GM19324 (cell line): ENCODE results near the gene TIMM23B.
"Not testable (repeated sequence)": the region's sequence is repeated elsewhere in the genome, so short reads cannot be mapped to it uniquely, and the experiment has no call there.

Source experiments
- ATAC-seq: cut with Tn5 transposase; IDR thresholded peaks from one replicate; pipeline ENCODE4 v1.9.1; 2021; ENCODE audit warnings: mild to moderate bottlenecking, moderate library complexity; ENCODE audit not compliant: unreplicated experiment, low FRiP score

Gene TIMM23B, protein sequence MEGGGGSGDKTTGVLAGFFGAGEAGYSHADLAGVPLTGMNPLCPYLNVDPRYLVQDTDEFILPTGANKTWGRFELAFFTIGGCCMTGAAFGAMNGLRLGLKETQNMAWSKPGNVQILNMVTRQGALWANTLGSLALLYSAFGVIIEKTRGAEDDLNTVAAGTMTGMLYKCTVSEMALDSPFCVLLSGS

DNA sequence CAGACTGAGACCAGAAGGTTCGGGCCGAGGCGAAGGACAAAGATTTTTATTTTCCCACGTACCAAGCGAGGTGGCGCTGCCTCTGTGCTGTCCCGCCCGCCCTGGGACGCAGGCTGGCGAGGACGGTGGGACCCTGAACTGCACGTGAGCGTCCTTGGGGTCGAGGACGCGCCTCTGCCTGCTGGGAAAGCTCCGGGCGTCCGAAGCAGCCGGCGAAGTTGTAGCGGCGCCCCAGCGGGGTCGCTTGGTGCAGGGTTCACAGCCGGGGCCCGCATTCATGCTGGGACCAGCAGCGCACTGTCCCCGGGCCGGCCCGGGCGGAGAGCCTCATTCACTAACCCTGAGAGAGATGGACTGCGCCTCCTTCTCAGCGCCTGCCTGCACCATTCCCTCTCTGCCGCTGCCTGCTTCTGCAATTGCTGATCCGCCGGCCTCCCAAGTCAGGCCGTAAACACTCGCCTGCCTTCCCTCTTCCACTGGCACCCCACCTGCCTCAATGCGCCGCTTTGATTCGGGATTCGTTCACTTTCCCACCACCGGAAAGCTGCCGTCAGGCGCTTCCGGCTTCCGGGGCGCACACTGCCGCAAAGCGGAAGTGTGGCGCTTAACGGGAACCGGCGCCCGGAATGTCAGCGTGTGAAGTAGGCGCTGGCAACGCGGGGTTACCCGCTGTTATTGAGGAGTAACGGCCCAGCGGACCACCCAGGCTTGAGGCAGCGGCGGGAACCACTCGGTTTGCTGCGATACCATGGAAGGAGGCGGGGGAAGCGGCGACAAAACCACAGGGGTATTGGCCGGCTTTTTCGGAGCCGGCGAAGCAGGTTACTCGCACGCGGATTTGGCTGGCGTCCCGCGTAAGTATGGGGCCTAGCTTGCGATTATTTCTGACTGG is at the start of gene TIMM23B, which contains the start of gene PARG:
Gene TIMM23B (plus strand): TSS at position 607 of the 892 bp plus-strand sequence. CDS start 142 bp downstream, at position 749.
Gene PARG (minus strand): TSS at position 581 of the 892 bp plus-strand sequence. CDS start 302 bp downstream, at position 279.
- peak; percentile 82 for ATAC-seq

DNA sequence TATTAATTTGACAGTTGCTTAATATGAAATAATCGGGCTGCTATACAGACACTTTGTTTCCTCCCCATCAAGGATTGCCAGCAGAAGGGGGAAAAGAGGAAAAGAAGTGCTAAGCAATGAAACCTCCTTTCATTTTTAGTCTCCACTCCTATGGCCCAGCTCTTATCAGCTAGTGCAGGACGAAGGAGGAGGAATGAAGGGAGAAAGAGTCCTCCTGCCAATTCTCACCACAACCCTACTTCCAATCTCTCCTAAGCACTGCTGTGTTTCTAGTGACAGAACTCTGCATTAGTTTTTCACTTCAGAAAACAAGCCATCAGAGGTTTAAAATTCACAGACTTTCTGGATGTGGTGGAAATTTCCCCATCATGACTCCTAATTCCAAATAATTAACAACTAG is 41.9 kb upstream of the TIMM23B start:
- not testable (repeated sequence) for ATAC-seq

DNA sequence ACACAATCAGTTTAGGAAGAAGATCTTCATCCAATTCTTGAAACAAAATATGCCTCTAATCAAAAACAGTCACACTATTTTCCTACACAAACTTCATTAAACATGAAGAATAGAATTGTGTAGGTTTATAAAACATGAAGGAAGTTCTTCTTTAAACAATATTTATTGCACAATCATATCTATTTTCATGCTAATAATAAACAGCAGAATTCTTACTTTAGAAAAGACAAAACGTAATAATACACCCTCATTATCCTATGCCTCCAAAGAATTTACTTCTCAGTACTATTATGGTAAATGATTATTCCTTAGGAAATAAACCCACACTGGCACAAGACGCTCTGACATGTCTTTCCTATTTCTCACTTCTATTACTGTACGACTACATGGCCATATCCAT is 41.4 kb upstream of the TIMM23B start:
- not testable (repeated sequence) for ATAC-seq

DNA sequence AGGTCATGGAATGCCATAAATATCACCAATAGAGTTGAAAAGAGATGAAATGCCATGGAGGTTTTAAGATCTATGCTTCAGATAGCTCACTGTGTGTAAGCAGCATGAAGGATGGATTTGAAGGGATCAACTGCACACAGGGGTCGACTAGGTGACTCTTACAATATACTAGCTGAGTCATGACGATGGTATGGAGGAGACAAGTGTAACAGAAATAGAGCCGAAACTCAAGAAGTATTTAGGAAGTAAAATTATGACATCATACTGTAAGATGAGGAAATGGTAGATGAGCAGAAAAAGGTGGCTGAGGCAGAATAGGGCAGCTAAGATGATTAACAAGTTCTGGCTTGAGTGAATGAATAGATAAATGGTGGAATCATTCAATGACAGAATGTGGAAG is 38.0 kb upstream of the TIMM23B start:
- ATAC-seq = not testable (repeated sequence)

DNA sequence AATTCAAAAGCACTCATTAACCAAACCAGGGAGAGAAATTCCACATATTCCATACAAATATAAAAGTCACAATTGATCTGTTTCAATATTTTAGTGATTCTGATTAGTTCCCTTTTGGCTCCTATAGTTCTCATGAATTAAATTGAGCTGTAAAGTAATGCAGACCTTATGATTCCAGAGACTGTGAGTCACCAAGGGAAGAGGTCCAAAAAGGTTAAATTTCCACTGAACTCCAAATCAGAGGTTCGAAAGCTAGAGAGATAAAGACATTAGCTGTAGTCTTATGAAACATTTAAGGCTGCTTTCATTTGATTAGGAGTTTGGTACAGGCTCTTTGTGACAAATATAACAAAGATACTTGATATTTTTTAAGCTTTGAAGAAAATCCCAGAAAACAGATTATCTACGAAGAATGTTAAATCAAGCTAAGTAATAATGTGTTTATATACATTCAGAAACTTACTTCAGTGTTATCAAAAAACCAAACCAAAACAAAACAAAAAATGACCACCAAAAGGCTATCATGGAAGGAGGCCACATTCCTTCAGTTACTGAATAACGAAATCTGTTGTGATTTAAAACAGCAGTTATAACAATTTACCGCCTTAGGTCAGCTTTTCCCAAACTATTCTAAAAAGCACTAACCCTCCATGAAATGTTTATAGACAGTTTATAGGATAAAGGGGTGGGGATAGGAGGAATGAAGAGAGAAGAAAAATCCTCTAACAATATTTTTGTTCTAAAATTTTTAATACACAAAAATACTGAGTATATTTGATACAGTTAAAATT is 33.4 kb upstream of the TIMM23B start:
- not testable (repeated sequence) for ATAC-seq

DNA sequence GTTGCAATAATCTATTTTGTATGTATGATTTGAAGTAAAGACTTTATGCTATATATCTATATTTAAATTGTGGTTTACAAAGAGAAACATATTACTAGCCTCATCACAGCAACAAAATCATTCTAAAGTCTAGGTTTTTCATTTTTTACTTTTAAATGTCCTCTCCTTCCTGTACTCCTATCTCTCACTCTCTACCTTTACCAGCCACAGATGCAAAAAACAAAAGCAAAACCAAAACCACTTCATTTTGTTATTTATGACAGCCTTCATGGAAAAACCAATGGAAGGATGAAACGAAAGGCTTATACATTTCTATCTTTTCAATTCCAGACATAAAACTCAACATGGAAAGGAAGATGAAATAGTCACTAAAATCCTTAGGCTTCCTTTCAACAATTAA is 31.6 kb upstream of the TIMM23B start:
- not testable (repeated sequence) for ATAC-seq

DNA sequence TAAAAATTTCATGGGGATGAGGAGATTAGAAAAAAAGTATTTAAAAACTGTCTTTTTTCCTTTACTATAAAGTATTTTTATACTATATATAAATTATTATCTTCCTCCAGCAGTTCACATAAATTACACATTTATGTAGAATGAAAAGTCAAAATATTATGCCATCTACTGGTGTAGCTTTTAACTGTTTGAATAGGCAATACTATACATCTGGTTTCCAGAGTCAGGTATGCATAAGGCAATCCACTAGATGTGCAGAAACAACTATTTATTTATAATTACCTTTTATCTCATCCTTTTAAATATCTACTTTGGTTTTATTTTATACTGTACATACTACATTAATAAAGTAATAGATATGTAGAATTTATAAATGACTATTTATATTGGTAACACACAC is 25.4 kb upstream of the TIMM23B start:
- ATAC-seq = not testable (repeated sequence)

DNA sequence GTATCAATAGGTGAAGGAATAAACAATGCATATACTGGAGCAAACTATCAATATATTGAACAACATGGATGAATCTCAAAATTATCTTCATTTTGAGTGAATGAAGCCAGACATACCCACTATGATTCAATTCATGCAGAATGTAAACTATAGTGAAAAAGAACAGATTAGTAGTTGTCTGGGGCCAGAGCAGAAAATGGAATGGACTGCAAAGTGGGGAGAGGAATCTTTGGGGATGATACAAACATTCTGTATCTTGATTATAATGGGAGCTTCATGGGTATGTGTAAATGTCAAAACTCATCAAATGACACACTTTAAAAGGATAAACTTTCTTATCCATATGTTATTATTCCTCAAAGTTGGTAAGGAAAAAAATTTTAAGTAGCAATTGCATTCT is 23.9 kb upstream of the TIMM23B start:
- not testable (repeated sequence) for ATAC-seq

DNA sequence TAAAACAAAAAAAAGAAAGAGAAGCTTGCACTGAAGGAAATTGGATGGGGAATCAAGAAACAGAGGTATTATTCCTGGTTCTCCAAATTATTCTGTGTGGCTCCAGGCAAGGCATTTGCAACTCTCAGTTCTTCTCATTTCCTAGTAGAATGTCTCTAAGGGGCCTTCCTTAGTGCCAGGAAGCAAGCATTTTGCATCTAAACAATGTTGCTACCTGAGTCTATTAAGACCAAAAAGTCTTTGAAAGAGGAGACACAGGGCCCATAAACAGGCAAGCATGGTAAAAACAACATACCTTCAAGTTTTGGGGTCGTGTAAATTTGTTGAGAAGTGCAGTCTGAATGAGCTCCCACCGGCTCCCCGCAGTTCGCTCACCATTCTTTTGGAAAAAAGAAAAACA is 19.8 kb upstream of the TIMM23B start:
- not testable (repeated sequence) for ATAC-seq

DNA sequence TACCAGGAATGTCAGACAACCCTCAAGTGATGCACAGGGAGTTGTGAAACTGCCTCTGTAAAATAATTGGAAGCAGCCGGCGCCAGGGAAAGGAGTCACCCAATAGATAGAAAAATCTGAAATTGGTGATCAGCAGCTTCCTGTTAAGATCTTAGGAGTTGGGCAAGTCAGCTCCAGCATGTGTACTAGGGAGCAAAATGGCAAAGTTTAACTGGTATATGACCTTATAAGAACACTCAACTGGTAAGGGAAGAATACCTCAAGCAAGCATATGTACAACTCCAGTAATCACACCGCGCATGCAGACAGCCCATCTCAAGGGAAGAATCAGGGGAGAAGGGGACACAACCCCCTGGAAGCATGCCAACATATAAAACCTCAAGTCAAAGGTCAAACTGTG is 18.3 kb upstream of the TIMM23B start:
- not testable (repeated sequence) for ATAC-seq

DNA sequence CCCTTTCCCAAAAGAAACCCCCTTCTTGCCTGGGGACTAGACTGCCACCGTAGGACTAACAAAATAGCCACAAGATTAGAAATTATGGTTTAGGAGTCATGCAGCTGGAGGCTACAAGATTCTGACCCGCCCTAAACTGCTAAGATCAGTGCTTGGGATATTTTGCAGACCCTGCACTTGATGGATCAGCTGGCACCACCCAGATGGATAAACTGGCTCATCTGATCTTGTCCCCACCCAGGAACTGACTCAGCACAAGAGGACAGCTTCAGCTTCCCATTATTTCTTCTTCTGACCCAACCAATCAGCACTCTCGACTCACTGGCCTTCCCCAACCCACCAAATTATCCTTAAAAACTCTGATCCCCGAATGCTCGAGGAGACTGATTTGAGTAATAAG is 10.6 kb upstream of the TIMM23B start:
- ATAC-seq = not testable (repeated sequence)

DNA sequence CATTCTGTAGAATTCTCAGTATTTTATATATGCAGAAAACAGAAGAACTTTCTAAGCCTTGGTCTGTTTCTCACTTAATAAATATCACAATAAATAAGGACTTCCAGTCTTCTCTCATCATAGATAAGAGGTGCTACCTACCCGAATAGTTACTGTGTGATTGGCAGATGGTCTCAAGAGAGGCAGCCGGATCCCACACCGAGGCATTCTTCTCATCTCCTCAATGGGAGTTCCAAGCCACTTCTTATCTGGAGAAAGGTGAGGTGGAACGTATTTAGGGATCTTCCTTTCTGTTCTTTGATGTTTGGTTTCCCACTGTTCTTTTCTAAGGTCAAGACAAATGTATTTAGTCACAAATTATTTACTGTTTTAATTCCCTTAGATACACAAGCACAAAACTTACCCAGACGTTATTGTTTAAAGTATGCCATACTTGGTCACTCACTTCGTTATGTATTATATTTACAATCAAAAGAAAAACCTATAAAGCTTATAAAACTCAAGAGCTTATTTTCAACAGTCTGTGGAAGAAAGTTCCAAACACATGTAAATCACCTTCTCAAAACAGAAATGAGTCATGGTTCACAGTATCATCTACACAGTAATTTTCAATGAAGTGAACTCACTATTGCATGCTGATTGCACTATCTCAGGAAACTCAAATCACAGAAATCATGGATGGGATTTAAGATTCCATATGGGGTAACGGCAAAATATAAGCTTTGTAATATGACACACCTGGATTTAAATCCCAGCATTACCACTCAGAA is 9.7 kb upstream of the TIMM23B start:
- not testable (repeated sequence) for ATAC-seq

DNA sequence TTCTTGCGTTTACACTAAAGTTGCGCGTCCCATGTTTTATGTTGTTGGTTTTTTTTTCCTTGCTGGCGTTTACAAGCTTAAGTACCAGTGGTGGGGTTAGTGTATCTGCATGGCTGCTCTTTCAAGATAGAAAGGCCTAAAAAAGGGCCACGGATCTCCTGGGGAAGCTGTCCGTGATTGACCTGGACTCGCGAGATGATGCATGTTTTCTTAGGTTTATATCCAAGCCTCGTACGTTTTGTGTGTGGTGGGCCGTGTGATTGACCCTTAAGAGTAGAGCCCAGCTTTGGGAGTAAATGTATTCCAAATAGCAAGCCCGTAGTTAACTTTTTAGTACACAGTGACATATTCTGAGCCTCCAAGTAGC is 469 bp downstream of the TIMM23B start:
- ATAC-seq = not testable (repeated sequence)

DNA sequence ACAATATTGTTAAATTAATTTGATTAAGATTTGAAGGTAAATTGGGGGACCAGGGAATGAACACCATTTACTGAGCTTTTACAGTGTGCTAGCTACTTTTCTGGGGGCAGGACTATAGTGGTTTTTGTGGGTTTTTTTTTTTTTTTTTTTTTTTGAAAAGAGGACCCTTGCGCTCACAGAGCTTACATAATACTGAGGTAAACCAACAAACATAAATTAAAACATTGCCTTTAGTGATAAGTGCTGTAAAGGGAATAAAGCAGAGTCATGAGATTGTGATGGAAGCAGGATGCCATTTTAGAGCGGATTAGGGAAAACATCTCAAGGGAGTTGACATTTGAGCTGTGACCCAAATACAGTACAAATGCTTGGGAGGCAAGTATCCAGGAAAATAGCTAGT is 1.8 kb downstream of the TIMM23B start:
- not testable (repeated sequence) for ATAC-seq

DNA sequence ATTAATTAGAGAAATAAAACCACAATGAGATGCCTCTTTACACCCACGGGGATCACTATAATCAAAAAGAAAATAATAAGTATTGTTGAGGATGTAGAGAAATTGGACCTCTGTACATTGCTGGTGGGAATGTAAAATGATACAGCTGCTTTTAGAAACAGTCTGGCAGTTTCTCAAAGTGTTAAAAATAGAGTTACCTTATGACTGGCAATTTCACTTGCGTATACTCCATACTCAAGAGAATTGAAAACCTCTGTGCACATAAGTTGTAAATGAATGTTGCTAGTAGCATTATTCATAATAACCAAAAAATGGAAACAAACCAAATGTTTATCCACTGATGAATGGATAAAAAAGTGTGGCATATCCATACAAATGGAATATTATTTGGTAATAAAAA is 6.3 kb downstream of the TIMM23B start:
- not testable (repeated sequence) for ATAC-seq

DNA sequence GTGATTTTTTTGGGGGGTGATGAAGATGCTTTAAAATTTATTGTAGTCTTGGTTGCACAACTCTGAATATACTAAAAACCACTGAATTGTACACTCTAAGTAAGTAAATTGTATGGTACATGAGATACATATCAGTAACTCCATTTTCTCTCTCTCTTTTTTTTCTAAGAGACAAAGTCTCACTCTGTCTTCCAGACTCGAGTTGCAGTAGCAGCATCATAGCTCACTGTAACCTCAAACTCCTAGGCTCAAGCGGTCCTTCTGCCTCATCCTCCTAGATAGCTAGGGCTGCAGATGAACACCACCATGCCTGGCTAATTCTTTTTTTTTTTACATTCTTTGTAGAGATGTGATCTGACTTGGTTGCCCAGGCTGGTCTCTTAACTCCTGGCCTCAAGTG is 6.9 kb downstream of the TIMM23B start:
- not testable (repeated sequence) for ATAC-seq

DNA sequence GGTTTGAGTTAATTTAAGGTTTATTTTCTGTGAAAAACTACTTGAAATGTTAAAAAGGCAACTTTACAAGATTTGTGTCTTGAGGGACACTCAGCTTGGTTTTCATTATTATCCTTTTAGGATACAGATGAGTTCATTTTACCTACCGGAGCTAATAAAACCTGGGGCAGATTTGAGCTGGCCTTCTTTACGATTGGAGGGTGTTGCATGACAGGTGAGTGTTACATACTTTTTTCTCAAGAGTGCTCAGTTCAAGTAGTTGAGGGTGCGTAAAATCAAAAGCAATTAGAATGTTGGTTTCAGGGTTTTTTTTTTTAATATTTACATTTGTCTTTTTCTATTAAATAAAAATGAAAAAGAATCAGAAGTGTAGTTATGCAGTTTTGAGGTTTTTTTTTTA is 10.2 kb downstream of the TIMM23B start:
- ATAC-seq = not testable (repeated sequence)

DNA sequence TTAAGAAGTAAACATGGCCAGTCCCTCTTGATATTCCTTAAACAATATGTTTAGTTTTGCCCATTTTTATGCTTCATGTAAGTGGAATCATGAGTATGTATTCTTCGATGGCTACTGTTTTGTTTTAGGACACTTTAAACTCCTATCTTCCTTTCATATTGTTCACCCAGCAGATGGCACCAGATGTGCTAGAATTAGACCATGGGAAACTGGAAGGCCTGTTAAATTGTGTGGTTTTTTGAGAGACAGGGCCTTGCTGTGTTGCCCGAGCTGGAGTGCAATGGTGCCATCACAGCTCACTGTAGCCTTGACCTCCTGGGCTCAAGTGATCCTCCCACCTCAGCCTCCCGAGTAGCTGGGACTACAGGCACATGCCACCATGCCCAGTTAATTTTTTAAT is 11.3 kb downstream of the TIMM23B start:
- ATAC-seq = not testable (repeated sequence)

DNA sequence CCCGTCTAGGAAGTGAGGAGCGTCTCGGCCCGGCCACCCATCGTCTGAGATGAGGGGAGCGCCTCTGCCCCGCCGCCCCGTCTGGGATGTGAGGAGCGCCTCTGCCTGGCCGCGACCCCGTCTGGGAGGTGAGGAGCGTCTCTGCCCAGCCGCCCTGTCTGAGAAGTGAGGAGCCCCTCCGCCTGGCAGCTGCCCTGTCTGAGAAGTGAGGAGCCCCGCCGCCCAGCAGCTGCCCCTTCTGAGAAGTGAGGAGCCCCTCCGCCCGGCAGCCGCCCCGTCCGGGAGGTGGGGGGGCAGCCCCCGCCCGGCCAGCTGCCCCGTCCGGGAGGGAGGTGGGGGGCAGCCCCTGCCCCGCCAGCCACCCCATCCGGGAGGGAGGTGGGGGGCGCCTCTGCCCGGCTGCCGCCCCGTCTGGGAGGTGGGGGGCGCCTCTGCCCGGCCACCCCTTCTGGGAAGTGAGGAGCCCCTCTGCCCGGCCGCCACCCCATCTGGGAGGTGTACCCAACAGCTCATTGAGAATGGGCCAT is 28.5 kb downstream of the TIMM23B start:
- not testable (repeated sequence) for ATAC-seq

DNA sequence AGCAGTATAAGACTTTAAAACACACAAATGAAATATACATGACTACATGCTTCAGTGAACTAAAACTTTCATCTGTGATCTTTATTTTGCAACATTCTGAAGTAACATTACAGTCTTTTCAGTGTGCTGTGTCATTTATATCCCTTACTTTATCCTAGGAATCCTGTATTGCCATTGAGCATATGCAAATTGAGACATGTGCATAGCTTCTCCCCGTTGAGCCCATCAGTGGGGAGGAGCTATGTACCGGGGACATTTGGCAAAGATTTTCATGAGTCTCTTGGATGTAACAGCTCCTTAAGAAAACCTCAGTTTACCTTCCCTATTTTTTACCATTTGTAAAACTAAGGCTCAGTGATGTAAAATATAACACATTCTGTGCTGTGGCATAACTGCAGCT is 29.6 kb downstream of the TIMM23B start:
- not testable (repeated sequence) for ATAC-seq
